HG03521 (cell line): ENCODE results near the gene MRGPRX2.

Source experiments
- ATAC-seq: cut with Tn5 transposase; IDR thresholded peaks from one replicate; pipeline ENCODE4 v1.9.1; 2021; ENCODE audit warnings: mild to moderate bottlenecking, moderate library complexity; ENCODE audit not compliant: unreplicated experiment

MRGPRX2 gene

GRCh38 chr11:19013181-19013857 is 47.2 kb downstream of the MRGPRX2 start:
- no peak for ATAC-seq

GRCh38 chr11:19012636-19013035 is 47.9 kb downstream of the MRGPRX2 start:
- no peak for ATAC-seq
